HG03045 (cell line): ENCODE data around the gene LMAN2.
"Not testable (repeated sequence)": the region's sequence is repeated elsewhere in the genome, so short reads cannot be mapped to it uniquely, and the experiment has no call there.

Experiments used
- ATAC-seq: cut with Tn5 transposase; IDR thresholded peaks from one replicate; pipeline ENCODE4 v1.9.1; 2021; ENCODE audit warnings: mild to moderate bottlenecking, moderate library complexity; ENCODE audit not compliant: unreplicated experiment

Gene LMAN2

DNA sequence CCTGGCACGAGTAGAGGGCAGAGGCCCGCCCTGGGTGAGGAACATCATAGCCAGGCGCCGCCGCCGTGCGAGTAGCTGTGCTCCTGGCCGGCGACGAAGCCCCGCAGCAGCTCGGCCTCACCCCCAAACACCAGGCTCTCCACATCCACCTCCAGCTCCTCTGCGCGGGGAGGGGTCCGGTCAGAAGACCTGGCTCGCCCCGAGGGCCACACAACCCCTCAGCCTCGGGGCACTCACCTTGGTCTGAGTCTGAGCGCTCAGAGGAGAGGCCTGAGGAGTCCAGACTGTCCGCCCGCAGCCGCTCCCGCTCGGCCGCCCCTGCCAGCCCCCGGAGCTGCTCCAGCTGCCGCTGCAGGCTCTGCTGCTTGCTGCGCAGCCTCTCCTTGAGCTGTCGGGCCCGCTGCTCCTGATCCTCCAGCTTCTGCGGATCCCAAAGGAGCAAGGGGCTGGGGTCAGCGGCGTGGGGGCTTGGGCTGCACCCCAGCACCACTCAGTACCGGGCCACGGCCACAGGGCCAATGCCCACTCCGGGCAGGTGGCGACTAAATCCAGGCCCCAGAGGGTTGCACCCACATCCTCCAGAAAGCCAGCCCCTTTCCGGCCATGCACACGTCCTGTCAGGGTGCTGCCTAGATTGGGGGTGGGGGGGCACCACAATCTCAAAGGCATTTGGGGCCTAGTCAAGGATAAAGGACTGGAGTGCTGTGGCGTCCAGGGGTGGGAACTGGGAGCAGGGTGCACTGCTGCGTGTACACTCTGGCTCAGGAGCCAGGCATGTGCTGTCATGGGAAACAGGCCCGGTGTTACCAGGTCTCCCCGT, 43.7 kb downstream of the LMAN2 start:
- no peak for ATAC-seq

DNA sequence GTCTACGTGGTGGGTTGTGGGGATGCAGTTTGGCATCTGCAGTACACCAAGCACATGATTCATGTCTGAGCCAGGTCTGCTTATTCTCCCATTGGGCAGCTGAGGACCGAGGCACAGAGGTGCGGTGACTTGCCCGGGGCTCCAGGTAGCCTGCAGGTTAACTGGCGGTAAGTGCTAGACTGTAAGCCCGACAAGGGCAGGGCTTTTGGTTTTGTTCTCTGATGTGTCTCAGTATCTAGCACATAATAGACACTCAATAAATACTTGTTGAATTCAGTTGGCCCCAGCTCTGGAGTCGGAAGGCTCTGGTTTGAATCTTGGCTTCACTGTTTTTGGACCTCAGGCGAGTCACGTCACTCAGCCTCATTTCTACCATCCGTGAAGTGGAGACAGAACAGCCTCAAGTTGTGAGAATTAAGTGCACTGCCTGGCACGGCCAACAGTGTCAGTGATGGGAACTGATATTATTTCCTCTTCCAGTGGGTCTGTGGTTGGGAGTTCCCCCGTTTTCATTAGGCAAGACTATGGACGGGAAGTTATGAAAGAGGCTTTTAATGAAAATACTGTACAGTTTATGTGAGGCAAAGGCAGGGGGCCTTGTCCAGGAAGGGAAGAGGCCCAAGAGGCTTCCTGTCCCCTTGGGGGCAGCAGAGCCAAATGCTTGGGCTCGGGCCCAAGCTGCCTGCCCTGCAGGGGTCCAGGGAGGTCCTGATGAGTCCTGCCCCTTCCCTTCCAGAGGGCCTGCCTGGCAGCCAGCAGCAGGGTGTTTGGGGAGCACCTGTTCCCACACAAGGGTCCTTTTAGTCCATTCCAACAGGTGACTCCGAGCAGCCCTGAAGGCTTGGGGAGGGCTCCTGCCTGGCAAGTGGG, 44.6 kb downstream of the LMAN2 start:
- no peak for ATAC-seq

- not testable (repeated sequence) for ATAC-seq
Measured at GRCh38 chr5:177306103-177306640, 45.3 kb downstream of the LMAN2 start.

- ATAC-seq = no peak
Measured at GRCh38 chr5:177304392-177305119, 46.9 kb downstream of the LMAN2 start.

DNA sequence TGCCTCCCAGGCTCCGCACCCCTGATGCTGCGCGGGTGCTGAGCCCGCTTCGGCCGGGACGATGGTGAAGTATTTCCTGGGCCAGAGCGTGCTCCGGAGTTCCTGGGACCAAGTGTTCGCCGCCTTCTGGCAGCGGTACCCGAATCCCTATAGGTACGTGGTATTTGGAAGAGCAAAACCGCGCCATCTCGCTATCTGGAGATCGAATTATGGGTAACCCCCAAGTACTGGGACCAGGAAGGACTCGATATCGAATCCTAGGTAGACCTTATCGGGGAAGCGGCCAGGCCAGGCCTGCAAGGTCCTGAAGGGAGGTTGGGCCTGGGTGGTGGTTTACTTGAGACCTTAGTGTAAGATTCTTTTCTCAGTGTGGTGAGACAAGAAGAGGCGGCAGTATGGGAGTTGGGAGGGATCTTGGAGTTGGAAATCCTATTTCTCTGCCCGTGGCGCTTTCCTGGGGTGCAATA, 47.5 kb downstream of the LMAN2 start:
- no peak for ATAC-seq

GRCh38 chr5:177303121-177303924, 48.1 kb downstream of the LMAN2 start, which contains the start of the genes PRELID1 and RAB24:
Gene PRELID1 (plus strand): TSS chr5:177303799. CDS start chr5:177303986, 187 bp downstream.
Gene RAB24 (minus strand): TSS chr5:177303719. CDS start chr5:177303288, 431 bp downstream.
- peak; percentile 54 for ATAC-seq

DNA sequence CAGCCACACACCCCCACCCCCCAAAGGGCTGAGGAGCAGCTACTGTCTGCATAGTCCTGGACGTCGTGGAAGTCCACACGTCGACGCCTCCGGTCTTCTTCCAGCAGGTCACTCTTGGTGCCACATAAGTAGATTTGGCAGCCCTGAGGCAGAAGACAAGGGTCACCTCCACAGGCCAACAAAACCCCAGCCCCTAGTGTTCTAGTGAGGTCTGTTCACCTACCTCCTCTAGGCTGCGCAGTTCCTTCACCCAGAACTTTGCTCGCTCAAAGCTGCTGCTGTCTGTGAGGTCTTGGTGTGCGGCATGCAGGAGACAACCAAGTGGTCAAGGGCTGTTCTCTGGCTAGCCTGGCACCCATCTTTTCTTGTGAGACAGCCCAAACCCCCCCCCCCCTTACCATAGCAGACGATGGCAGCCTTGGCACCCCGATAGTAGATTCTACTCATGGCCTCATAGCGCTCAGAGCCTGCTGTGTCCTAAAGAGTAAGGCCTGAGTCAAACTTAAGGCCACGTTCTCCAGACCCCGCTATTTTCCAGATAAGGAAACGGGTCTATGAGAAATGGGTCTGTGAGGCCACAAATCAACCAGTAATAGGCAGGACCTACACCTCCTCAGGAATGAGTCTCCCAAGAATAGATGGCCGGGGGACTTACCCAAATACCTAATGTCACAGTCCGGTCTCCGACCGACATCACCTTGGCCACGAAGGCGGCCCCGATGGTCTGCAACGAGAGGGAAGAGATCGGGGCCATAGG, 48.9 kb downstream of the LMAN2 start:
- ATAC-seq = no peak

DNA sequence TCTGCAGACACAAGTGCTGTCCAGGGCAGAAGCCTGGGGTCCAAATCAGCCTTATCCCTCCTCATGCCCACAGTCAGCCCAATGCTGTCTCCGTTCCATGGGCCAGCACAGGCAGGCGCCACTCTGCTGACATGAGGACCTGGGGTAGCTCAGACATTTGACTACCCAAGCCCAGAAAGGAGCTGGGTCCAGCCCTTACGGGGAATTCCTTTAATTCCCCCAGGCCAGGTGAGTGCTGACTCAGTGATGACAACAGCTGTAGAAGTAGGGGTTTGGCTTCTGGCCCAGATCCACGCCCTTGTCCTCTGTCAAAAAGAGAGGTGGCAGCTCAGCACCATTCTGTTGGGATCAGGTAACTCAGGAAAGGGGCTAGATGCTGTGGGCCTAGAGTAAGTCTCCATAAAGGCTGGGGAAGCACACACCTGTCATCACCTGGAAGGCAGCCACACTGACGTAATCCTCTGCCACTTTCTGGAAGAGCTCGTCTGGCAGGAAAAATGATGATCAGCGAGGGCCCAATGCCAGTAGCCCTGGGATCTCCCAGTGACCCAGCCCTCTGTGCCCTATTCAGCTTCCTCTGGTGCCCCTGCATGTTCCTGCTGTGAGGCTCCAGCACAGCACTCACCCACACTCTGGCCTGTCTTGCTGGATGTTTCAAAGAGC, 49.8 kb downstream of the LMAN2 start:
- no peak for ATAC-seq

GRCh38 chr5:177300951-177301350, 50.5 kb downstream of the LMAN2 start:
- no peak for ATAC-seq

DNA sequence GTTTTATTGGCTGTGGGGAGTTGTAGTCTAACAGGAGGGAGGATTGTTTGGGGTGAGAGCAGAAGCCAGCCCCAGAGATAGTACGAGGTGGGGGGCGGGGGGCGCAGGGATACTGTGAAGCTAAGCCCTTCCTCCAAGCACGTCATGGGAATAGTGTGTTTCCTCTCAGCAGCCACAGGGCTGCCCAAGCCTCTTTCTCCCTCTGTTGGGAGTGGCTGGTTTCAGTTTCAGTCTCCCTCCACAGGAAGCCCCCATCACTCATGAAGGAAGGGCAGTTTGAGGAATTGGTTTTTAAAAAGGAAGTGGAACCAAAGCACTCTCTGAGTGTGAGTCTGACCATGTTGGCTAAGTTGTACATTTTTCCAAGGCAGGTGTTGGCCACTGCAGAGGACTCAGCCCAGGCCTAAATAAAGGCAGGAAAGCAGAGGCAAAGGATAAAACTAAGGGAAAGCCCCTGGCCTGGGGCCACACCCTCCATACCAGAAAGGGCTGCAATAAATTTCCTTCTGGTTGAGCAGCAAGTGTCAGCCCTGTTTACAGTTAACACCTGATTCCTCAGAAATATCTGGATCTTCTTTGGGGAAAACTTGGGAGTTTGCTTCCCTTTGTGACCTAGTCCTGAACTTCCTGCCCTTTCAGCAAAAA, 51.1 kb downstream of the LMAN2 start:
- ATAC-seq = peak; percentile 43

DNA sequence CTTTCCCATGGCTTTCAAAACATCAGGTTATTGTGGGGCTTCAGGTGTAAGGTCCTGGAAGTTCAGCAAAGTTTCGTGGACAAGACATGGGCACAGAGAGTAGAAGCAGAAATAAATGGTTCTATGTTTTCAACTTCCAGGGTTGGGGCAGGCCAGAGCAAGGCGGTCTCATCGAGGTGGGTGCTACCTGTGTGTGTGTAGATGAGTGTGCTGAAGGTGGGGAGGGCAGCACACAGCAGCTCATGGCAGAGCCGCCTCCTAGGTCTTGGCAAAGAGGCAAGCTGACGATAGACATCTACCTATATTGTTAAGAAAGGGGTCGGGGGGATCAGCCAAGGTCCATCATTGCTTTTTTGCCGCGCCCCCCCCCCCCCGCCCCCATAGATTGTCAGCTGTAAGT, 51.8 kb downstream of the LMAN2 start:
- ATAC-seq = no peak

- ATAC-seq = no peak
Measured at GRCh38 chr5:177297922-177298321, 53.5 kb downstream of the LMAN2 start.

- ATAC-seq = no peak
Measured at GRCh38 chr5:177296581-177296980, 54.9 kb downstream of the LMAN2 start.

- no peak for ATAC-seq
Measured at GRCh38 chr5:177295924-177296323, 55.5 kb downstream of the LMAN2 start.

DNA sequence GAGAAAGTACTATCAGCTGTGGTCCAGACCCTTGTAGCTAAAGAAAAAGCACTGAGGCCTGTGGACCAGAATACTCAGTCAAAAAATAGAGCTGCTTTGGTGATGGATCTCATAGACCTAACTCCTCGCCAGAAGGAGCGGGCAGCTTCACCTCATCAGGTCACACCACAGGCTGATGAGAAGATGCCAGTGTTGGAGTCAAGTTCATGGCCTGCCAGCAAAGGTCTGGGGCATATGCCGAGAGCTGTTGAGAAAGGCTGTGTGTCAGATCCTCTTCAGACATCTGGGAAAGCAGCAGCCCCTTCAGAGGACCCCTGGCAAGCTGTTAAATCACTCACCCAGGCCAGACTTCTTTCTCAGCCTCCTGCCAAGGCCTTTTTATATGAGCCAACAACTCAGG, 56.8 kb downstream of the LMAN2 start:
- ATAC-seq = no peak

DNA sequence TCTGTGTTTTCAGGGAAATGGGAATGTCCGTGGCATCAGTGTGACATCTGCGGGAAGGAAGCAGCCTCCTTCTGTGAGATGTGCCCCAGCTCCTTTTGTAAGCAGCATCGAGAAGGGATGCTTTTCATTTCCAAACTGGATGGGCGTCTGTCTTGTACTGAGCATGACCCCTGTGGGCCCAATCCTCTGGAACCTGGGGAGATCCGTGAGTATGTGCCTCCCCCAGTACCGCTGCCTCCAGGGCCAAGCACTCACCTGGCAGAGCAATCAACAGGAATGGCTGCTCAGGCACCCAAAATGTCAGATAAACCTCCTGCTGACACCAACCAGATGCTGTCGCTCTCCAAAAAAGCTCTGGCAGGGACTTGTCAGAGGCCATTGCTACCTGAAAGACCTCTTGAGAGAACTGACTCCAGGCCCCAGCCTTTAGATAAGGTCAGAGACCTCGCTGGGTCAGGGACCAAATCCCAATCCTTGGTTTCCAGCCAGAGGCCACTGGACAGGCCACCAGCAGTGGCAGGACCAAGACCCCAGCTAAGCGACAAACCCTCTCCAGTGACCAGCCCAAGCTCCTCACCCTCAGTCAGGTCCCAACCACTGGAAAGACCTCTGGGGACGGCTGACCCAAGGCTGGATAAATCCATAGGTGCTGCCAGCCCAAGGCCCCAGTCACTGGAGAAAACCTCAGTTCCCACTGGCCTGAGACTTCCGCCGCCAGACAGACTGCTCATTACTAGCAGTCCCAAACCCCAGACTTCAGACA, 57.5 kb downstream of the LMAN2 start:
- no peak for ATAC-seq

DNA sequence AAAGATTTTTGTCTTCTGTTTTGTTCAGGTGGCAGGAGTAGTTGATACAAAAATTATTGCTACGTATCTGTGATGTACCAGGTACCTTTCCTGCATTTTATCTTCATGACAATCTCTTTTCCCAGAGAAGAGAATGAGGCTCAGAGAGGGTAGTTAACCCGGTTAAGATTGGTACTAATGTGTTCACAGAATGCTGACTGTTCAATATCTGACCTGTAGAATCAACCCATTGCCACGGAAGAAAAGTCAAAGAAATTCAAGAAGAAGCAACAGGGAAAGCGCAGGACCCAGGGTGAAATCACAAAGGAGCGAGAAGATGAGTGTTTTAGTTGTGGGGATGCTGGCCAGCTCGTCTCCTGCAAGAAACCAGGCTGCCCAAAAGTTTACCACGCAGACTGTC, 59.7 kb downstream of the LMAN2 start:
- no peak for ATAC-seq
